Prostate gland (tissue), 2 donors: Measurements from ENCODE around the gene CEP68. TPM values are rescaled to one million over a fixed set of nuclear protein-coding genes. Genes with fewer than 3 reads are reported as not detected.
"Not testable (repeated sequence)": the region's sequence is repeated elsewhere in the genome, so short reads cannot be mapped to it uniquely, and the experiment has no call there.

Source experiments
- DNase-seq: peaks from one replicate; pipeline ENCODE4 v3.0.0-alpha.2; 2019; ENCODE audit warnings: low spot score
- H3K27ac ChIP-seq, 2 donors: fragments of 200-600 bp; sonication (generic); 2 replicates each; pipeline ENCODE4 v1.5.1; 2017 to 2019
- H3K27me3 ChIP-seq: fragments of 200-600 bp; sonication (generic); replicated peaks from 2 replicates; pipeline ENCODE4 v1.5.1; 2019; ENCODE audit not compliant: insufficient read depth
- H3K36me3 ChIP-seq, 2 donors: fragments of 200-600 bp; sonication (generic); 1 replicate in 1 of 2; 2 replicates in 1 of 2; pipeline versions ENCODE4 v1.5.1 to v1.8.1; 2017 to 2019
- H3K4me1 ChIP-seq: fragments of 200-600 bp; sonication (generic); replicated peaks from 2 replicates; pipeline ENCODE4 v1.5.1; 2019
- H3K4me3 ChIP-seq, 2 donors: fragments of 200-600 bp; sonication (generic); 2 replicates each; pipeline ENCODE4 v1.5.1; 2017 to 2019
- H3K9me3 ChIP-seq: fragments of 200-600 bp; sonication (generic); 2 replicates; pipeline ENCODE4 v1.5.1; 2017
- POLR2A ChIP-seq: fragments of 450-650 bp; IDR thresholded peaks from one replicate; pipeline ENCODE4 v1.6.1; 2016; ENCODE audit warnings: antibody characterized with exemption, mild to moderate bottlenecking
- POLR2AphosphoS5 ChIP-seq: sonication (generic); formaldehyde crosslinking; IDR thresholded peaks from one replicate; pipeline ENCODE4 v1.6.1; 2017; ENCODE audit warnings: antibody characterized with exemption
- WGBS: methylation state at CpG from one replicate; pipeline ENCODE4 v1.1.5; 2018; 5-methylcytosine and 5-hydroxymethylcytosine counted together
- intact Hi-C: fragments of 100-400 bp; cut with DNase I; formaldehyde crosslinking; loops from one replicate; pipeline ENCODE4 v1.14.2; 2022
- total RNA-seq, 2 donors: library from RNA; depleted of rRNA; stranded (reverse); fragments of >200 nt; gene quantifications; one replicate each; pipeline ENCODE4 v1.1.0, GENCODE V29; 2016
- TF ChIP-seq, protein P1 (sequence below), 4 experiments: fragments of 200-600 bp in 2 of 4; fragments of 450-650 bp in 2 of 4; sonication (generic) in 2 of 4; IDR thresholded peaks; 1 replicate in 3 of 4; 2 replicates in 1 of 4; pipeline ENCODE4 v1.5.1; 2016 to 2019; ENCODE audit warnings: antibody characterized with exemption in 4 of 4, mild to moderate bottlenecking in 2 of 4, moderate library complexity in 2 of 4

The CEP68 gene
- total RNA-seq, 2 donors from 2014 or later: 15.3 to 28.8 TPM

DNA sequence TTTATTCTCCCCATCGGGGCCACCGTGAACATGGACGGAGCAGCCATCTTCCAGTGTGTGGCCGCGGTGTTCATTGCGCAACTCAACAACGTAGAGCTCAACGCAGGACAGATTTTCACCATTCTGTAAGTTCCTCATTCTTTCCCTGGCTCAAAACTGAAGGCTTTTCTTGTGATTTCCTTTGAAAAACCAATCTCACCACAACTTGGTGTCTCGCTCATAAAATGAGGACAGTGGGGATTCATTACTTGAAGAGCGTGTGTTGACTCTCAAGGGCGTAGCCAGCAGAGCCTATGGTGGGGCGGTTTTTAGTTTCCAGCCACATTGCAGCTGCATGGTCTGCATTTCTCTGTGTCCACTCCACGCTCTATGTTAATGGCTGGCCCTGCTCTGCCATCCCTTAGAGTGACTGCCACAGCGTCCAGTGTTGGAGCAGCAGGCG, 38.1 kb upstream of the CEP68 start:
- H3K27me3 ChIP-seq: no peaks in the 10 kb centered on the region
- no peak overlapping the region for H3K27ac ChIP-seq
- no peak for TF ChIP-seq POLR2AphosphoS5
- TF ChIP-seq, protein P1, sequence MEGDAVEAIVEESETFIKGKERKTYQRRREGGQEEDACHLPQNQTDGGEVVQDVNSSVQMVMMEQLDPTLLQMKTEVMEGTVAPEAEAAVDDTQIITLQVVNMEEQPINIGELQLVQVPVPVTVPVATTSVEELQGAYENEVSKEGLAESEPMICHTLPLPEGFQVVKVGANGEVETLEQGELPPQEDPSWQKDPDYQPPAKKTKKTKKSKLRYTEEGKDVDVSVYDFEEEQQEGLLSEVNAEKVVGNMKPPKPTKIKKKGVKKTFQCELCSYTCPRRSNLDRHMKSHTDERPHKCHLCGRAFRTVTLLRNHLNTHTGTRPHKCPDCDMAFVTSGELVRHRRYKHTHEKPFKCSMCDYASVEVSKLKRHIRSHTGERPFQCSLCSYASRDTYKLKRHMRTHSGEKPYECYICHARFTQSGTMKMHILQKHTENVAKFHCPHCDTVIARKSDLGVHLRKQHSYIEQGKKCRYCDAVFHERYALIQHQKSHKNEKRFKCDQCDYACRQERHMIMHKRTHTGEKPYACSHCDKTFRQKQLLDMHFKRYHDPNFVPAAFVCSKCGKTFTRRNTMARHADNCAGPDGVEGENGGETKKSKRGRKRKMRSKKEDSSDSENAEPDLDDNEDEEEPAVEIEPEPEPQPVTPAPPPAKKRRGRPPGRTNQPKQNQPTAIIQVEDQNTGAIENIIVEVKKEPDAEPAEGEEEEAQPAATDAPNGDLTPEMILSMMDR (IDR thresholded peaks at IDR 0.05): no peak
- TF ChIP-seq POLR2A: no peak
- no peak for DNase-seq
- H3K36me3 ChIP-seq: no peaks in the 10 kb centered on the region
- intact Hi-C loops: no loop called here
- 91% methylated on average over 15 of the region's 15 CpGs for WGBS
- H3K4me1 ChIP-seq: no peaks in the 10 kb centered on the region
- H3K9me3 ChIP-seq: no peaks in the 10 kb centered on the region
- no peak overlapping the region for H3K4me3 ChIP-seq

DNA sequence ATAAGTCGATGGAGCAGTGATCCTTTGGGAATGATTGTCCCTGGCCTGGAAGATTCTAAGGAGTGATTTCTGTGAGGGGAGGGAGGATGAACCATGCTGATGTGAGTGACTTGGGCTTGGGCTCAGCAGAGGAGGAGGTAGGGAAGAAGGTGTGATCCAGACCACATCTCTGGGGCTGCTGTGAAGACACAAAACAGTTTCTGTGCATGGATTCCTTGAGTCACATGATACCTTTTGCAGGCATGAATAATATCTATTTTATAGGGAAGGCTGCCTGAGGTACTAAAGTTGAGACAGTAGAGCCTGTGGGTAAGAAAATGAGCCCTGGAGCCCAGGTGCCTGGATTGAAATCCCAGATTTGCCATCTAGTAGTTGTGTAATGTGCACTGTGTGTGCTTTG, 37.2 kb upstream of the CEP68 start:
- Histone ChIP-seq H3K4me1 (no peaks in the 10 kb centered on the region), H3K36me3 (no peaks in the 10 kb centered on the region), H3K27ac (no peak overlapping the region), H3K27me3 (no peaks in the 10 kb centered on the region), H3K9me3 (no peaks in the 10 kb centered on the region), H3K4me3 (no peak overlapping the region)
- DNase-seq: no peak
- TF ChIP-seq, protein P1 (IDR thresholded peaks at IDR 0.05): no peak
- TF ChIP-seq POLR2AphosphoS5: no peak
- no peak for TF ChIP-seq POLR2A
- 92% methylated on average over 1 of the region's 1 CpG for WGBS
- intact Hi-C loops: no loop called here

DNA sequence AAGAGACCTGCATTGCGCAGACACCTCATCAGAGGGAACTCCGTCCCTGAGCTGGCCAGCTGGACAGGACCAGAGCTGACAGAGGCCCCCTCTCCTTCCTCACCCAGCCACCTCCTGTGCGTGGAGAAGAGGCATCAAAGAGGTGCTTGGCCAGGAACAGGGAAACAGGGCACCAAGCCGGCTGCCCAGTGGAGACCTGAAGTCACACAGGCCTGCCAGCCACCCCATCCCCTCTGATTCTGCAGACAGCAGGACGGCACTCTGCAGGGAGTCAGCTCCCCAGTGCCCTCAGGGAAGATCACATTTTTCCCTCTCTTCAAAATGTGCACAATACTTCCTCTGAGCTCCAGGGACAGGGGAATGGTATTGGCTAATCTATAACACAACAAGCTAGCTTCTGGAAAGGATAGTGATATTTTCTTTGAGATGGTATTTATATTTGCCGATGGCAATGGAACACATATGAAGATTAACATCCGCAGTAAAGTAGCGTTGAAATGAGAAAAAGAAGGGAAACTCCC, 36.5 kb upstream of the CEP68 start:
- H3K4me1 ChIP-seq: no peaks in the 10 kb centered on the region
- intact Hi-C loops: no loop called here
- H3K36me3 ChIP-seq: no peaks in the 10 kb centered on the region
- TF ChIP-seq POLR2AphosphoS5 (no peak), POLR2A (no peak)
- TF ChIP-seq, protein P1 (IDR thresholded peaks at IDR 0.05): no peak
- H3K4me3 ChIP-seq: no peak overlapping the region
- WGBS: 96% methylated on average over 8 of the region's 8 CpGs
- no peak overlapping the region for H3K27ac ChIP-seq
- DNase-seq: no peak
- H3K27me3 ChIP-seq: no peaks in the 10 kb centered on the region
- no peaks in the 10 kb centered on the region for H3K9me3 ChIP-seq

DNA sequence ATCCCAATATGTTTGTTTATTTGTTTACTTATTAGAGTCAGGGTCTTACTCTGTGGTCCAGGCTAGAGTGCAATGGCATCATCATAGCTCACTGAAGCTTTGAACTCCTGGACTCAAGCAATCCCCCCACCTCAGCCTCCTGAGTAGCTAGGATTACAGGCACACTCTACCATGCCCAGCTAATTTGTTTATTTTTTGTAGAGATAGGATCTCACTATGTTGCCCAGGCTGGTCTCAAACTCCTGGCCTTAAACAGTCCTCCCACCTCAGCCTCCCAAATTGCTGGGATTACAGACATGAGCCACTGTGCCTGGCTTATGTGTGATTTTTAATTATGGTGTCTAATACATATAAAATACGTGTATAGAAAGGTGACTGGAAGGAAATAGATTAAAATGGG, 36.0 kb upstream of the CEP68 start:
- intact Hi-C loops, H3K27me3 ChIP-seq, H3K27ac ChIP-seq, H3K4me3 ChIP-seq, H3K9me3 ChIP-seq, DNase-seq, H3K4me1 ChIP-seq, H3K36me3 ChIP-seq: not testable (repeated sequence)
- 88% methylated on average over 1 of the region's 1 CpG for WGBS

DNA sequence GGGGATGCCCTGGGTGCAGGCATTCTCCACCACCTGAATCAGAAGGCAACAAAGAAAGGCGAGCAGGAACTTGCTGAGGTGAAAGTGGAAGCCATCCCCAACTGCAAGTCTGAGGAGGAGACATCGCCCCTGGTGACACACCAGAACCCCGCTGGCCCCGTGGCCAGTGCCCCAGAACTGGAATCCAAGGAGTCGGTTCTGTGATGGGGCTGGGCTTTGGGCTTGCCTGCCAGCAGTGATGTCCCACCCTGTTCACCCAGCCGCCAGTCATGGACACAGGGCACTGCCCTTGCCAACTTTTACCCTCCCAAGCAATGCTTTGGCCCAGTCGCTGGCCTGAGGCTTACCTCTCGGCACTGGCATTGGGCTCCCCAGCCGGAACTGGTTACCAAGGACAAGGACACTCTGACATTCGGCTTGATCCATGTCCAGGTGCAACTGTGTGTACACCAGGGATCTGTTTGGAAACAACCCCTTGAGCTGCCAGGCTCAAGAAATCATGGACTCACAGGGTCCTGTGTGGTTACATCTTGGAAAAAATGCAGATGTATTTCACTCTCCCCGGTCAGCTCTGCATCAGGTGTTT, 35.2 kb upstream of the CEP68 start:
- intact Hi-C loops: no loop called here
- Histone ChIP-seq H3K4me3 (no peak overlapping the region), H3K9me3 (no peaks in the 10 kb centered on the region), H3K27me3 (no peaks in the 10 kb centered on the region), H3K4me1 (no peaks in the 10 kb centered on the region), H3K36me3 (no peaks in the 10 kb centered on the region), H3K27ac (no peak overlapping the region)
- TF ChIP-seq, protein P1 (IDR thresholded peaks at IDR 0.05): no peak
- TF ChIP-seq POLR2AphosphoS5: no peak
- no peak for TF ChIP-seq POLR2A
- 85% methylated on average over 11 of the region's 11 CpGs for WGBS
- DNase-seq: no peak
